ENCODE measurements around the gene MSX1. TPM values are rescaled to one million over a fixed set of nuclear protein-coding genes. Genes with fewer than 3 reads are reported as not detected.

The MSX1 gene
- total RNA-seq, 1 experiment from 2014 or later, result not detected

- ChIA-PET CTCF (no interaction called here), POLR2A (ENCODE audit: unreplicated experiment) (no interaction called here)
- Histone ChIP-seq H3K27me3 (ENCODE audit: insufficient read depth, low read depth) (0 out of 2 replicates have a peak, but pooled peaks cover 3% of the 10 kb centered on the region), H3K4me2 (no peak overlapping the region), H3K27ac (no peak overlapping the region), H3K9me3 (ENCODE audit: insufficient read depth, low read depth) (no peaks in the 10 kb centered on the region), H4K20me1 (ENCODE audit: insufficient read depth) (no peaks in the 10 kb centered on the region), H2AFZ (no peak overlapping the region), H3K4me1 (replicated peaks; ENCODE audit: insufficient read depth) (no peaks in the 10 kb centered on the region), H3K79me2 (ENCODE audit: low read depth) (no peaks in the 10 kb centered on the region), H3F3A (ENCODE audit: insufficient read depth, low read depth) (no peaks in the 10 kb centered on the region), H3K36me3 (ENCODE audit: low read depth) (no peaks in the 10 kb centered on the region), H3K9me2 (ENCODE audit: insufficient read depth) (no peaks in the 10 kb centered on the region), H3K4me3 (no peak overlapping the region)
- intact Hi-C loops (cut with micrococcal nuclease; ENCODE audit: unreplicated experiment), result no loop called here
- no peak for DNase-seq
- no peak for TF ChIP-seq CTCF (conservative IDR thresholded peaks at IDR 0.05)
- TF ChIP-seq EZH2 (IDR thresholded peaks at IDR 0.05; ENCODE audit: low read depth), result no peak
- BruUV-seq (replicated peaks), result no TSS peak
These were observed 9.8 kb upstream of the MSX1 start for GRCh38 chr4:4849524-4850193.

GRCh38 chr4:4851081-4851480 lies 8.4 kb upstream of the MSX1 start:
- no TSS peak for BruUV-seq (replicated peaks)
- Histone ChIP-seq H4K20me1 (ENCODE audit: insufficient read depth) (no peaks in the 10 kb centered on the region), H3K4me2 (no peak overlapping the region), H3K4me3 (no peak overlapping the region), H3F3A (ENCODE audit: insufficient read depth, low read depth) (no peaks in the 10 kb centered on the region), H2AFZ (no peak overlapping the region), H3K79me2 (ENCODE audit: low read depth) (no peaks in the 10 kb centered on the region), H3K27me3 (ENCODE audit: insufficient read depth, low read depth) (peaks cover 15% of the 10 kb centered on the region), H3K9me2 (ENCODE audit: insufficient read depth) (no peaks in the 10 kb centered on the region), H3K36me3 (ENCODE audit: low read depth) (no peaks in the 10 kb centered on the region), H3K4me1 (replicated peaks; ENCODE audit: insufficient read depth) (no peaks in the 10 kb centered on the region), H3K27ac (no peak overlapping the region), H3K9me3 (ENCODE audit: insufficient read depth, low read depth) (no peaks in the 10 kb centered on the region)
- POLR2A ChIA-PET (ENCODE audit: unreplicated experiment), result no interaction called here
- CTCF ChIA-PET, result no interaction called here
- DNase-seq, result no peak
- TF ChIP-seq CTCF (conservative IDR thresholded peaks at IDR 0.05) (no peak), EZH2 (IDR thresholded peaks at IDR 0.05; ENCODE audit: low read depth) (no peak)
- intact Hi-C loops (cut with micrococcal nuclease; ENCODE audit: unreplicated experiment), result no loop called here

GRCh38 chr4:4851906-4852305 lies 7.6 kb upstream of the MSX1 start:
- no peak for DNase-seq
- Histone ChIP-seq H2AFZ (no peak overlapping the region), H3K79me2 (ENCODE audit: low read depth) (no peaks in the 10 kb centered on the region), H3K9me2 (ENCODE audit: insufficient read depth) (no peaks in the 10 kb centered on the region), H3K27ac (no peak overlapping the region), H3K36me3 (ENCODE audit: low read depth) (no peaks in the 10 kb centered on the region), H3K9me3 (ENCODE audit: insufficient read depth, low read depth) (no peaks in the 10 kb centered on the region), H3F3A (ENCODE audit: insufficient read depth, low read depth) (no peaks in the 10 kb centered on the region), H4K20me1 (ENCODE audit: insufficient read depth) (no peaks in the 10 kb centered on the region), H3K27me3 (ENCODE audit: insufficient read depth, low read depth) (peaks cover 18% of the 10 kb centered on the region), H3K4me1 (replicated peaks; ENCODE audit: insufficient read depth) (no peaks in the 10 kb centered on the region), H3K4me2 (no peak overlapping the region), H3K4me3 (no peak overlapping the region)
- intact Hi-C loops (cut with micrococcal nuclease; ENCODE audit: unreplicated experiment), result no loop called here
- ChIA-PET POLR2A (ENCODE audit: unreplicated experiment) (no interaction called here), CTCF (no interaction called here)
- BruUV-seq (replicated peaks), result no TSS peak
- no peak for TF ChIP-seq CTCF (conservative IDR thresholded peaks at IDR 0.05)
- TF ChIP-seq EZH2 (IDR thresholded peaks at IDR 0.05; ENCODE audit: low read depth), result no peak
